Measurements from ENCODE around the gene GPR150.

DNA sequence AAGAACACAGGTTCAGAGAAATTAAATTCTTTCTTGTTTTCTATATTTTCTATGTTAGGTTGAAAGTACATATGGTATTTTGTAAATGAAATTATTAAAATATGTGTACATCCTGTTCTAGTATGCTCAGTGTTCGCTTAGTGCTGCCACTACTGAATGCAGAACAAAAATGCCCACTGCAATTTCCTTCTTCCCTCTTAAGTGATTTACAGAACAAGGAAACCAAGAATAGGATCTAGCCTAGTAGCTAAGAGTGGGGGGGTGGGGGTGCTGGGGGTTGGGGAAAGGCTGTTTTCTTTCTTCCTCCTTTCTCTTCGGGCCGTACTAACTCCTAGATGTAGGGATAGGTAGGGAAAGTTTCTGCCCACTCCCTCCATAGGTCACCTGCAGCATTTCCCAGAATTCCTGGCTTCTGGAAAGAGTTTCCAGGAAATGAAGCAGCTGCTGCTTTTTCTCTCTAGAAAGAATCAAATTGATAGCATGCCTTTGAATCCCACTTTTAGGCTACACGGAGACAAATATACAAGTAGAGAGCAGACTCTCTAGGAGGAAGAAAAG is 47.3 kb downstream of the GPR150 start:
- TF ChIP-seq POLR2A (IDR thresholded peaks at IDR 0.05; ENCODE audit: low read depth, low read length) (no peak), POLR2AphosphoS5 (IDR thresholded peaks at IDR 0.05; ENCODE audit: low read depth, low read length) (no peak), TAF1 (IDR thresholded peaks at IDR 0.05; ENCODE audit: borderline replicate concordance, low read depth, low read length) (no peak)
